Measurements from ENCODE around the gene GNPDA2.

The GNPDA2 gene

DNA sequence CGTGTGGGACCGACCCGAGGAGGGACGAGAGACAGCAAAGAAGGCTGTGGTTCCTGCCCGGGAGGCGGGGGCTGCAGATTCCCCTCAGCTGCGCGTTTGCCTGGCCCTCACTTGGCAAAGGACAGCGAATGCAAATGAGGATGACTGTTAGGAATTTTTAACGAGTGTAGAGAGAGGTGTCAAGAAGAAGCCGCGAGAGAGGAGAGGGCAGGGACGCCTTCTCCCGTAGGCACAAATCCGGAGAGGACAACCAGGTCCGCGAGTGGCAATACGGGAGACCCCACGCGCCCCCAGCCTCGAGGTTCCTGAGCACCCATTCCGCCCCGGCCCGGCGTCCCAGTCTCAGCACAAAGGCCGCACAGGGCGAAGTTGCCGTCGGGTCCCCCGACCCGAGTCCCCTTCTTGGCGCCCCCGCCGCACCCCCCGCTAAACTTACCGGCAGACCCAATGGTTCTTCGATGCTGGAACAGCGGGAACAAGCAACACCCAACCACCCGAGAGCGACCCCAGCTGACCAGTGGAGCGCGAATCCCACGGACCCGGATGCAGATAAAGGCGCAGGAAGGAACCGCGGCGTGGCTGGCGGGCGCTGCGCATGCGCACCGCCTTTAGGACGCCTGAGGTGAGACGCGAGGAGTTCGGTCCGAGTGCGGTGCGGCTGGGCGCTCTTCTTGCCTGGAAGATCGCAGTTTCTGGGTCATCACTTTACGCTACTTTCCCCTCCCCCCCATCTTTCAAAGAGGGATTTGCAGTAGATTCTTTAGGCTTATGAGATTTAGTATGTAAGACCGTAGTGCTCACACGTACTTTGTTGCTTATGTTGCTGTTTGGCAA is at the start of gene GNPDA2:
GNPDA2 (minus strand) TSS at position 519 of the 834 bp plus-strand sequence. CDS start 4,349 bp downstream, outside the sequence.
- TF ChIP-seq, protein P1, sequence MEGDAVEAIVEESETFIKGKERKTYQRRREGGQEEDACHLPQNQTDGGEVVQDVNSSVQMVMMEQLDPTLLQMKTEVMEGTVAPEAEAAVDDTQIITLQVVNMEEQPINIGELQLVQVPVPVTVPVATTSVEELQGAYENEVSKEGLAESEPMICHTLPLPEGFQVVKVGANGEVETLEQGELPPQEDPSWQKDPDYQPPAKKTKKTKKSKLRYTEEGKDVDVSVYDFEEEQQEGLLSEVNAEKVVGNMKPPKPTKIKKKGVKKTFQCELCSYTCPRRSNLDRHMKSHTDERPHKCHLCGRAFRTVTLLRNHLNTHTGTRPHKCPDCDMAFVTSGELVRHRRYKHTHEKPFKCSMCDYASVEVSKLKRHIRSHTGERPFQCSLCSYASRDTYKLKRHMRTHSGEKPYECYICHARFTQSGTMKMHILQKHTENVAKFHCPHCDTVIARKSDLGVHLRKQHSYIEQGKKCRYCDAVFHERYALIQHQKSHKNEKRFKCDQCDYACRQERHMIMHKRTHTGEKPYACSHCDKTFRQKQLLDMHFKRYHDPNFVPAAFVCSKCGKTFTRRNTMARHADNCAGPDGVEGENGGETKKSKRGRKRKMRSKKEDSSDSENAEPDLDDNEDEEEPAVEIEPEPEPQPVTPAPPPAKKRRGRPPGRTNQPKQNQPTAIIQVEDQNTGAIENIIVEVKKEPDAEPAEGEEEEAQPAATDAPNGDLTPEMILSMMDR (IDR thresholded peaks at IDR 0.05; ENCODE audit: insufficient read depth, low read depth, low read length, missing control alignments), result no peak
- peak; percentile 79 for DNase-seq (ENCODE audit: low read depth)
- H3K4me3 ChIP-seq (ENCODE audit: low read length), result peak within 1 kb of the TSS; percentile 75

DNA sequence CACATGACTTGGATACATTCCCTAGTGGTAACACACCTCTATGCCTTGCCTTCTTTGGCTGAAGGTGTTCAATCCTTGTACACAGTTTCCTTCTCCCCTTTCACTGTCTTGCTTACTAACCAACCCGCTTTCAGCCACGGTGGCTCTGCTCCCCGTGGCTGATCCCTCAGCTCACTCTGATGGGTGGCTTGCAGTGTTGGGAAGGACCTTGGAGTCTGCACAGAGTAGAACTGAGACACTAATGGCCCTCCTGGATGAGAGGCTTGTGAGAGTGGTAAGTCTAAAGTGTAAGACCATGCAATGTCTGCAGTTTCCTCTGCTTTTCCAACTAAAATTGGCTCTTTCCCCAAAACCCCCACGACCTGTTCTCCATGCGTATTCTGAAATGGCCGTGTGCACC is 46.0 kb upstream of the GNPDA2 start:
- TF ChIP-seq, protein P1 (IDR thresholded peaks at IDR 0.05; ENCODE audit: insufficient read depth, low read depth, low read length, missing control alignments), result no peak
- no peak for DNase-seq (ENCODE audit: low read depth)
- no peak overlapping the region for H3K4me3 ChIP-seq (ENCODE audit: low read length)

GRCh38 chr4:44771789-44772188 is 45.4 kb upstream of the GNPDA2 start:
- no peak for DNase-seq (ENCODE audit: low read depth)
- H3K4me3 ChIP-seq (ENCODE audit: low read length), result no peak overlapping the region
- TF ChIP-seq, protein P1 (IDR thresholded peaks at IDR 0.05; ENCODE audit: insufficient read depth, low read depth, low read length, missing control alignments), result no peak

GRCh38 chr4:44766453-44766852 is 40.1 kb upstream of the GNPDA2 start:
- TF ChIP-seq, protein P1 (IDR thresholded peaks at IDR 0.05; ENCODE audit: insufficient read depth, low read depth, low read length, missing control alignments), result no peak
- DNase-seq (ENCODE audit: low read depth), result no peak
- H3K4me3 ChIP-seq (ENCODE audit: low read length), result no peak overlapping the region

GRCh38 chr4:44765116-44765515 is 38.8 kb upstream of the GNPDA2 start:
- TF ChIP-seq, protein P1 (IDR thresholded peaks at IDR 0.05; ENCODE audit: insufficient read depth, low read depth, low read length, missing control alignments), result no peak
- no peak overlapping the region for H3K4me3 ChIP-seq (ENCODE audit: low read length)
- DNase-seq (ENCODE audit: low read depth), result no peak

- no peak for DNase-seq (ENCODE audit: low read depth)
- TF ChIP-seq, protein P1 (IDR thresholded peaks at IDR 0.05; ENCODE audit: insufficient read depth, low read depth, low read length, missing control alignments), result no peak
- H3K4me3 ChIP-seq (ENCODE audit: low read length), result no peak overlapping the region
Measured at GRCh38 chr4:44761306-44761705, 35.0 kb upstream of the GNPDA2 start.
